DMS53 treated with DMSO at 0.1 percent for 48 hours (cell line): ENCODE measurements around the gene INCA1.
A peak's percentile ranks its signal among the peaks of the same experiment; 100 is the strongest.

Source experiments
- DNase-seq: peaks from one replicate; lab custom pipeline; 2025; ENCODE audit not compliant: unreplicated experiment; lab: John Stamatoyannopoulos, UW

Gene INCA1

DNA sequence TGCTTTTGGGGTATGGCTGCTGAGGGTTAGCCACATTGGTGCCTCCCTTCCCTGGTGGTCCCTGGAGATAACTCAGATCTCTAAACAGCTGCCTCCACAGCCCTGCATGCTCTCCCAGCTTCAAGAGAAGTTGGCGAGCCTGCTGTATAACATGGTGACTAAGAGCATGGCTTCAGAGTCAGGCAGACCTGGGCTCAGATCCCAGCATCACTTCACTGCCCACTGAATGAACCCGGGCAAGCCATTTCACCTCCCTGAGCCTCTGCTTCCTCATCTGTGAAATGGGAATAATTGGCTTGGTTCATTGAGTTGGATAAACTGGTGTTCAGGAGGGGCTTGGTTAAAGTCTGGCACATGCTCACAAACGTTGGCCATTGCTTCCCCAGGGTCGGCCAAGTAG, 17.0 kb upstream of the INCA1 start:
- DNase-seq: no peak

- DNase-seq: no peak
Measured at GRCh38 chr17:5011928-5012327, 14.6 kb upstream of the INCA1 start.

- DNase-seq: no peak
Measured at GRCh38 chr17:5003214-5003867, 6.0 kb upstream of the INCA1 start.

GRCh38 chr17:5002121-5002788, 4.9 kb upstream of the INCA1 start:
- no peak for DNase-seq

DNA sequence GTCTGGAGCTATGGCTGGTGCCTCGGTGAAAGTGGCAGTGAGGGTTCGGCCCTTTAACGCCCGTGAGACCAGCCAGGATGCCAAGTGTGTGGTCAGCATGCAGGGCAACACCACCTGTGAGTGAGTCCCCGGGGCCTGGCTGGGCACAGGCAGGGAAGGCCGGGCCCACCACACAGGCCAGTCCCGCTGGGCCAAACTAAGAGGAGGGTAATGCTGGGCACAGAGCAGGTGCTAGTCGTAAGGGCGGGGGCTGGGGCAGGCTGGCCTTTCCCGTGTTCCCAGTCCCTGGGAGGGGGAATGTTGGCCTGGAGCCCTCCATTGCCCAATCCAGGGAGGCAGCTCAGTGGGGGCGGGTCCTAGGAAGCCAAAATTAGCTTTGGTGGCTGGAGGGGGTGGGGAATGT, 2.9 kb upstream of the INCA1 start:
- no peak for DNase-seq

GRCh38 chr17:4999430-5000093, 2.2 kb upstream of the INCA1 start:
- DNase-seq: no peak

DNA sequence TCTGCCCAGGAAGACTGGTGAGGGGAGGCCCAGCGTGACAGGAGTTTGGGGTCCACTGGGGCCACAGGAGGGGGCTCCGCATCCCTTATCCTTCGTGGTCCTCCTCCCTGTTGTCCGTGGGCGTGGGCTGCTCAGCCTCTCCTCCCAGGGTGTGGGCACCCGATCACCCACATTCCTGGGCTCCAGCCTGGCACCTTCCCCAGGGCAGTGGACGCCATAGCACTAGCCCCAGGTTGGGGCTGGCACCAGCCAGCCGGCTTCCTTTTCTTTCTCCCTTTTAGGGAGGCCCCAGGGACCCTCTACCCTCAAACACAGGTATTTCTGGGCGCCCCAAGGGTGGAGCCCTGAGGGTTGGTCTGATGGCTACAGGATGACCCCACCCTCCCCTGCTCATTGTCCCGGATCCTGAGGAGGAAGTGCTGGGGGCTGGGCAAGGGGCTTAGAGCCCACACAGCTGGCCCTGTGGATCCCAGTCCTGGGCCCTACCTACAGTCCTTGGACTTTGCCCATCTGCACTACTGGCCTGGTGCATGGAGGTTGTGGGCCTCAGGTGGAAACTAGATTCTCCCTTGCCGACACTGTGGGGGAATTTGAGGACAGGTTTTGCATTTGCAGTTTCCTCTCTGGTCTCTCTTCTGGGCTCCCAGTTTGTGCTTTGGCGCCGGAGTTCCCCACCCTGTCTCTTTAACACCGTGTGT, 1.6 kb upstream of the INCA1 start:
- DNase-seq: no peak

GRCh38 chr17:4998027-4998731, 857 bp upstream of the INCA1 start:
- DNase-seq: no peak

GRCh38 chr17:4994081-4994595, 3.2 kb downstream of the INCA1 start:
- DNase-seq: no peak

GRCh38 chr17:4987767-4988567, 9.4 kb downstream of the INCA1 start:
- no peak for DNase-seq

DNA sequence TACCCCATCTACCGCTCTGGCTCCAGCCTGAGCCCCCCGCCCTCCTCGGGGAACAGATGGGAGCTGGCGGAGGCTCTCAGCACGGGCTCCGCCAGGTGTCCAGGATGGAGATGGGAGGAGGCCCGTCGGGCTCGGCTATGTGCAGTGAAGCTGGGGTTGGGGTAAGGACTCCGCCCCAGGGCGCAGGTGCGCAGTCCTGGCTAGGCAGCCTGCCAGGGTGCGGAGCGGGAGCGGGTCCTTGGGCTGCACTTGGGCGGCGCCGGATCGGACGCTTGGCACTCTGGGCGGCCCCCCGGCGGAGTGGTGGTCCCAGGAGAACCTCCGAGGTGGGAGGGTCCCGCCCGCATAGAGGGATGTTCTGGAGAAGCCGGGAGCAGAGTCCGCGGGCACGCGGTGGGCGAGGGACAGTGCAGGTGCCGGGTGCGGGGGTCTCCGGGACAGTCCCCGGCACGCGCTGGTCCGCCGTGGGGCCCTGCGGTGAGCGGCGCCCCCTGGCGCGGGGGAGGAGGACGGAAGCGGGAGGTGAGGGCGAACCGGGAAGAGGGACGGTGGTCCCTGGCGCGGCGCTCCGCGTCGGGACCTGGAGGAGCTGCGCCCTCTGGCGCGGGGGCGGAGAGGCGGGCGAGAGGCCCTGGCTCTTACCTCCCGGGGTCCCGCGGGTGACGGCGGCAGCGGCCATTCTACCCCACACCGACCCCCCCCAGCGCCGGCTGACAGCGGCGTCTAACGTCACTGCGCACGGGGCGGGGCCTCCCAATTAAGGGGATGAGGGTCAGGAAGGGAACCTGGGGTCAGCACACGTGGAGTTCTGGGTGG, 10.2 kb downstream of the INCA1 start, which contains the start of gene CAMTA2:
Gene CAMTA2 (minus strand): TSS at position 725 of the 816 bp plus-strand sequence. CDS start 1,453 bp downstream, outside the sequence.
- DNase-seq: peak; percentile 47

GRCh38 chr17:4986403-4986802, 10.9 kb downstream of the INCA1 start:
- DNase-seq: no peak

- no peak for DNase-seq
Measured at GRCh38 chr17:4982305-4982704, 15.0 kb downstream of the INCA1 start.

- DNase-seq: no peak
Measured at GRCh38 chr17:4980644-4981216, 16.6 kb downstream of the INCA1 start.

- no peak for DNase-seq
Measured at GRCh38 chr17:4978726-4979125, 18.6 kb downstream of the INCA1 start.

GRCh38 chr17:4974115-4974670, 23.1 kb downstream of the INCA1 start:
- DNase-seq: no peak

- DNase-seq: no peak
Measured at GRCh38 chr17:4973256-4974114, 23.8 kb downstream of the INCA1 start.

- no peak for DNase-seq
Measured at GRCh38 chr17:4972752-4973151, 24.6 kb downstream of the INCA1 start.
